ENCODE results near the gene MAN2B2.

Gene MAN2B2

DNA sequence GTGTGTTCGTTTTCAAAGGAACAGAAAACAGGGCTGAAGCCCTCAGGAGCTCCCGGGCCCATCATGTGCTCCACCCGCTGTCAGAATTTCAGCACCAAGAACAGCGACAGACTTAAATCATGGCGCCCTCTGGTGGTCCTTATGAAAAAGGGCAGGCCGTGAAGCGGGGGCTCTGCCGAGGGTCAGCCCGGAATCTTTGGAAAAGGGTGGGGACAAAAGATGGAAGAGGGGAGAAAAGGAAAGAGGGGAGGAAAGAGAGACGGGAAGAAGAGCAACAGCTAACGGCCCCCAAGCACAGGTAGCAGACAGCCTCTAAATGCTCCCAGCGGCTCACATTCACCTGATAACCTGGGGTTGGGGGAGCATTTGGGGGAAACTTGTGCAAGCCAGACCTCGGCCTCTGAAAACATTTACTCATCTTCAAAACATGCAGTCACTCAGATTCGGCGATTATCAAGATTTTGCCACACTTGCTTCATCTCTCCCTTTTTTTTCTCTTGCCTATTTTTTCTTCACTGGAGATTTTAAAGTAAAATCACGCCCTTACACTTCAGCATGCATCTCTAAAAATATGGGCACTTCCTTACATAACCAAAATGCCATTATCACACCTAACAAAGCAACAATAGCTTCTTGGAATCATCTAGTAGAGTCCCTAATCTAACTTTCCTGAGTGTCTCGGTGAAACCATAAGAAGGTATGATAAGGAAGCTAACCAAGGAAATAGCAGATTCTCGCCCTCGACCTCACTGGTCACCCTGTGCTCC, 28.1 kb upstream of the MAN2B2 start:
- peak; percentile 80 to 87 (median 84) for DNase-seq

DNA sequence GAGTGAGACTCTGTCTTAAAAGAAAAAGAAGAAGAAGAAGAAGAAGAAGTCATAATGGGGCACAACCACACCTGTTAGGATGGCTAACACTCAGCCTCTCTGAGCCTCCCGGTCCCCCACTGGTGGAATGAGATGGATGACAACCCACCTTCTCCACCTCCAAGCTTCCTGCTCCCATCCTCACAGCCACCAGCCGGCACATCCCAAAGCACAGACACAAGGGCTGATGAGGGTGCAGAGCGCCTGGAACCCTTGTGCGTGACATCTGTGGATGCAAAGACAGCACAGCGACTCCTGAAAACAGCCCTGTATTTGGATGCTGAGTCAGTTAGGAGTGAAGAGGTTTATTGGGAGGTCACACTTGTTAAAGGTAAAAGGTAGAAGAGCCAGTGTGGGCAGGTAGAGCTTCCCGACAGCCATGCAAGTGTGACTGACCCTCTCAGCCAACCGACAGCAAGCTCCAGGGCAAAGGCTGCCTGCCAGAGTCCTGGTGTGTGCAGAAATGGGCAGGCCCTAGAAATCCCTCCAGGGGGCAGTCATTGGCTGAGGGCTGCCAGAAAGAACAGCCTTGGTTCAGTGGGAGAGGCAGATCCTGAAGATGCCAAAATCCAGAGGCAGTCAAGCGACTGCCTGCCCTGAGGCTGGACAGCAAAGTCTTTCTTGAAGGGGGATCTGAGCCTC, 26.6 kb upstream of the MAN2B2 start:
- peak in 2 of 3 donors; percentile 9 to 26 for DNase-seq

DNA sequence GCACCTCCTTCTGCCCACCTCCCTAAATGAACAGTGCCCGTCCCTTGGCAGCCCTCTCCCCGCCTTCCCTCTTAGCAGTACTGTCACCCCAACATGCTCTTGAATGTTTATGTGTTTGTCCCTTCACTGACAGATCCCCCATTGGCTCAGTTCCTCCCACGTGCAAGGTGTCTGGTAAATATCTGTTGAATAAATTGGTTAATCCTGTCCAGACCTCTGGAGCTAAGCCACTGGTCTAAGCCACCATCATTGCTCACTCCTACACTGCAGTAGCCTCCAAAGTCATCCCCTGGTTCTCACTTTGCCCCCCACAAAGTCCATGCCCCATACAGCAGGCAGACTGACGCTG, 26.1 kb upstream of the MAN2B2 start:
- no peak for DNase-seq

DNA sequence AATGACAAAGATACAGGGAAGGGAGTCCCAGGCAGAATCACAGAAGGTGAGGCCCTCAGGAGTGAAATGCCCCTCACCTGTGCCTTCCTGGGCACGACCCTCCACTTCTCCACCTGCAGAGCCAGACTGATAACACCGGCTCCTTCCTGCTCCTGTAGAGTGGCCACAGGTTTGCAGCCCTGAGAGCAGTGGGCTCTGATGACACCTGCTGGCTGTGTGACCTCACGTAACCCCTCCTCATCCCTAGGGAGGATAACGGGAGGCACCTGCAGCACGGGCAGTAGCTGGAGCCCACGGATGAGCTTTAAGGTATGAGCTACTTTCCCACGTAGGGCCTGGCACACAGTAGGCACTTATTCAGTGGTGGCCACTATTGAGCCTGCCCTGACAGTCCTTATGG, 25.5 kb upstream of the MAN2B2 start:
- no peak for DNase-seq

DNA sequence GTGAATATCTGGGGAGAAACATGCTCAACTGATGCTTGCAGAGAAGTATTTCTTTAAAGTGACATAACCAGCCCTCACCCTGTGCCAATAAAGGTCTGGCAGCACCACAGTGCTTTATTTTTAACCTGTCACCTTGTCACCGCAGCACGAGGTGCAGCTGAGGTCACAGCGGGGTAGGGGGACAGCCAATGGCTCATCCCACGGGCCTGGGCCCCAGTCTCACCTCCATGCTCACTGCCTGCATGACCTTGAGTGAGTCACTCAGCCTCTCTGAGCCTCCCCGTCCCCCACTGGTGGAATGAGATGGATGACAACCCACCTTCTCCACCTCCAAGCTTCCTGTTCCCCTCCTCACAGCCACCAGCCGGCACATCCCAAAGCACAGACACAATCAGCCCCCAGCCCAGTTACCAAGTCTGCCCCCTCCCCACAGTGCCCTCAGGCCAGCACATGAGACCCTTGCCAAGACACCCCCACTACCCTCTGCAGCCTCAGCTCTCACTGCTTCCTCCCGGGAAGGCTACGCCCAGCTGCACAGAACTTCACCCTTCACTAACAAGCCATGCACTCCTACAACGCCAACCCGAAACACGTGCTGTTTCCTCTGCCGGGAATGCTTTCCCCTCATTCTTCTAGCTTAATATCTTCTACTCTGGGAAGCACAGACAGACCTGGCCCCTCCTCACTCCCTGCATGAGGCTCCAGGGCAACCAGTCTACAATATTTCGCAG, 24.9 kb upstream of the MAN2B2 start:
- DNase-seq: no peak

DNA sequence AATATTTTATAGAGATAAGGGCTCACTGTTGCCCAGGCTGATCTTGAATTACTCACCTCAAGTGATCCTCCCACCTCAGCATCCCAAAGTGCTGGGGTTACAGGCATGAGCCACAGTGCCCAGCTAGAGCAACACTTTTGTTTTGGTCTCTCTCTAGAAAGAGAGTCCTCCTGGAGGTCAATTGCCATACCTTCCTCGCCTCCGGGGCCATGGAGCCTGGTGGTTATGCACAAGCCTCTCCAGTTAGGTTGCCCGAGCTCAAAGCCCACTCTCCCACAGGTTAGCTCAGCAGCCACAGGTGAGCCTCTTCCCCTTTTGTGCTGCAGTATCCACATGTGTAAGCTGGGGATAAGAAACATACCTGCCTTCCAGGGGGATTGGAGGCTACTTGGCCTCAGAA, 24.2 kb upstream of the MAN2B2 start:
- DNase-seq: no peak

DNA sequence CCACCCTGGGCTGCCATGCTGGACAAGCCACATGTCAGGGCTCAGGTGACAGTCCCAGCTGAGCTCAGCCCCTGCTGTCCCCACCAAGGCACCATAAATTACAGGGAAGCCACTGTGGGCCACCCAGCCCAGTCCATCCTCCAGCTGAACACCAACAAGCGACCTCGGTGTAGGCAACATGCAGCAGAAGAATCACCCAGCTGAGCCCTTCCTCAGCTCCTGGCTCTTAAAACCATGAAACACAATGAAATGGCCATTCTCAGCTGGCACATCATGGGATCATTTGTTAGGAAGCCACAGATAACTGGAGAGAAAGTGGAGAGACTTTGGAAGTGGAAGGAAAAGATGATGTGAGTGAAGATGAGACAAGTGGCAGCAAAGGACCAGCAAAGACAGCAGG, 23.3 kb upstream of the MAN2B2 start:
- DNase-seq: no peak

DNA sequence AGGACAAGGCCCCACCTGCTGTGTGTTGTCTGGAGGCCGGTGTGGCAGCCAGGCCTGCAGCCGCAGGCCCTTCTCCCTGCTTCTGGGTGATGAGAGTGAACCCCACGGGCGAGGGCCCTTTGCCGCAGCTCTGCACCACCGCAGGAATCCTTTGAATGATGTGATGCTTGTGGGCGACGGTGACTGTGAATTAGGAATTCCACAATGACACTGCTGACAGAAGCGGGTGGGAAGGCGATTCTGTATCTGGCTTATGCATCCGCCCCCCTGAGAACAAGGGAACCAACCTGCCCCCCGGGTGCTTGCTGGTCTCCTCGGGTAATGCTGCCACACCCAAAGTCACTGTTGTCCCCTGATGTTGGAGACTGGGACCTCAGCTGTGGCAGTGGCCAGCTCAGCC, 19.5 kb upstream of the MAN2B2 start:
- no peak for DNase-seq

DNA sequence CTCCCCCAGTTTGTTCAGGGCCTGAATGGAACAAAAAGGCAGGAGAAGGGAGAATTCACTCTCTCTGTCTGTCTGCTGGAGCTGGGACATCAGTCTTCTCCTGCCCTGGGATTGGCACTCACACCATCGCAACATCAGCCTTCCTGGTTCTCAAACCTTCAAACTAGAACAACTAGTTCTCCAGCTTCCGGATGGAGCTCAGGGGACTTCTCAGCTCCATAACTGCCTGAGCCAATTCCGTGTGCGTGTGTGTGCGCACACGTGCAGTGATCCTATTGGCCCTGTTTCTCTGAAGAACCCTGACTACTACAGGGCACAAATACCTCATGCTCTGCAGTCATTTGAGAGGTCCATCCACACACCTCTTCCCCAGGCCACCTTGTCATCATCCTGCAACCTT, 18.7 kb upstream of the MAN2B2 start:
- DNase-seq: no peak

DNA sequence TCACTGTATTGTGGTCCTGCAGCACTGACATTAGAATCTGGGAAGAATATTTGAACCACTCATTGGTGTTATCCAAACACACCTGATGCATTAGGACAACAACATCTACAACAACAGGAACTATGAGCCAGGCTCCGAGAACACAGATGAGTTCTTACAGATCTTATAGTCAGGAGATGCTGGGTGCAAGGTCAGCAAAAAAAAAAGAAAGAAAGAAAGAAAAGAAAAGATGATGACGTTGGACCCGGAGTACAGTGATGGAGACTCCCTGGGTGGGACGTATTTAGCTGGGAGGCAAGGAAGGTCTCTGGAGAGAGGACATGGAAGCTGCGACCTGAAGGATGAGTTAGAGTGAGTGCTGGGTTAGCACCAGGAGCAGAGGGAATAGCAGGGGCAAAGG, 17.8 kb upstream of the MAN2B2 start:
- DNase-seq: no peak

DNA sequence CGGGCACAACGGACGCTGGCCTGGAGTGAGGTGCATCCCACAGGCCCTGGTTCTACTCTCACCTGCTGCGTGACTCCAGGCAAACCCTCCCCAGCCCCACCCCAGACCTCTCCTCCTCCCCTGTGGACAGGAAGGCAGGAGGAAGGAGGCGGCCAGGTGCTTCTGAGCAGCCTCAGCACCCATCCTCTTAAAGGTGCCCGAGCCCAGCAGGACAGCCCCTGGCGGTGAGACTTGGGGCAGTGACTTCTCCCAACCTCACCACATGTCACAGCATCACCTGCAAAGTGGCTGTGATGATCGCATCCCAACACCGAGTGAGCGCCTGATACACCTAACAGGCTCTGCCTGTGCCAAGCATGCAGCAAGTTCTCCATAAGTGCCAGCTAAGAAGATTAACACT, 17.1 kb upstream of the MAN2B2 start:
- no peak for DNase-seq

DNA sequence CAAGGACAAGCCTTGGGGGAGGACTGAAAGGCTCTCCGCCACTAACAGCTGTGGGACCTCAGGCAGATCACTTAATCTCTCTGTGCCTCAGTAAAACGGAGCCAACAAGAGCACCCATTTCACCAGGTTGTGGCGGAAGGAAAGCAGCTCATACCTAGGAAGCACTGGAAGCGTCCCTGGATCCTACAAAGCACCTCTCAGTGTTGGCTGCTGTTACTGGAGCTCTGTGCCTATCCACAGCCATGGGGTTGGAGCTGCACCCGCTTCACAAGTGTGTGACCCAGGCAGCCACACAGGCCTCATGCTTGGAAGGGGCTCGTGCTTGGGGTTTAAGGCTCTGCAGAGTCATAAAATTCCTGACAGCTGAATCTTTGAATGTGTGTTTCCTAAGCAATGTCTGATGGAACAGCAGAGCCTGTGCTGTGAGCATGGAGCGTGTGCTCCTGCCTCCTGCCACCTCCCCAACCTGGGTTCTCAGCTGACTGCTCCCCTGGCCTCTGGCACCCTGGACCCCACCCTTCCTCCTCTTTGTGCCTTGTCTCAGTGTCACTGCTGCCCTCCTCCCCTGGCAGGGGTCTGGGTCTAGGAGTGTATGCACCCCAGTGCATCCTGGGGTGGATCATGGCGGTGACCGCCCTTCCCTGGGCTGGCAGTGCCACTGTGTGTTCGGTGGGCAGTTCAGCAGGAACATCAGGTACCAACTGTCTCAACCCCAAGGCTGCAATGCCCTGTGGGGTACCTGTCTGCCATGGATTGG, 14.4 kb upstream of the MAN2B2 start:
- DNase-seq: no peak

DNA sequence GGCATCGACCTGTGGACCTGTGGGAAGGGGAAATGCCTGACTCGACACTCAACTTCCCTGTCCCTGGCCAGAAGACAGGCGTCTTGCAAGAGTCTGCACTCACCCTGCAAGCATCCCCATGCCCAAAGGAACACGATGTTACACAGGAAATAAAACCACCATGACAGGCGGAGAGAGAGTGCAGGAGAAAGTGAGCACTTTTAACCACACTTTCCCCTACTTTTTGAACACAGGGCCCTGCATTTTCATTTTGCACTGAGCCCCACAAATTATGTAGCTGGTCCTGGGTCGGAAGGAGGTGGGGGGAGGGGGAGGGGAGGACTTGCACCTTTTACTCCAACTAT, 13.8 kb upstream of the MAN2B2 start:
- no peak for DNase-seq

DNA sequence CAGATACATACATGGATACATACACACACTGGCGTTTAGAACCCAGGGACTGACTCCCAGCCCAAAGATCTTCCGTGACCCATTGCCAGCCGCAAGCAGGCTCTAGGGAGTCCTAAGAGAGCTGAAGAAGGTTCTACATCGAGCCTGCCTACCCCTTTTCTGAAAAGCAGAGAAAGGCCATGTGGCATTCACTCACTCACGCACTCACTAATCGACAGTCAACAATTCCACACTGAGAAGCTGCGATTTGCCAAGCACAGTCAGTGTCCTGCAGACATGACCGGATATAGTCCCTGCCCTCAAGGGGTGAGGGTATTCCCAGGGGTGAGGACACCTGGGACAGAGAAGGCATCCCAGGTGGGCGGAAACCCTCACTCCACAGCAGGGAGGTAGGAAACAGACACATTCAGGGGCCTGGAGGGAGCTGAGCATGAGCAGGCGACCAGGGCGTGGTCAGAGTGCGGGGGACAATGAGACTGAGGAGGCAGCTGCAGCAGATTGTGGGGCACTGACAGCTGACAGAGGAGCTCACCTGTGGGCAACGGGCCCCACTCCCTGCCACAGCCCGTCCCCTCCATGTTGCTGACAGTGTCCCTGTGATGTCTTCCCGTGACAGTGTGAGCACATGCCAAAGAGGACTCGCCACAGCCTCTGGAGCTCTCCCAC, 13.2 kb upstream of the MAN2B2 start:
- no peak for DNase-seq

DNA sequence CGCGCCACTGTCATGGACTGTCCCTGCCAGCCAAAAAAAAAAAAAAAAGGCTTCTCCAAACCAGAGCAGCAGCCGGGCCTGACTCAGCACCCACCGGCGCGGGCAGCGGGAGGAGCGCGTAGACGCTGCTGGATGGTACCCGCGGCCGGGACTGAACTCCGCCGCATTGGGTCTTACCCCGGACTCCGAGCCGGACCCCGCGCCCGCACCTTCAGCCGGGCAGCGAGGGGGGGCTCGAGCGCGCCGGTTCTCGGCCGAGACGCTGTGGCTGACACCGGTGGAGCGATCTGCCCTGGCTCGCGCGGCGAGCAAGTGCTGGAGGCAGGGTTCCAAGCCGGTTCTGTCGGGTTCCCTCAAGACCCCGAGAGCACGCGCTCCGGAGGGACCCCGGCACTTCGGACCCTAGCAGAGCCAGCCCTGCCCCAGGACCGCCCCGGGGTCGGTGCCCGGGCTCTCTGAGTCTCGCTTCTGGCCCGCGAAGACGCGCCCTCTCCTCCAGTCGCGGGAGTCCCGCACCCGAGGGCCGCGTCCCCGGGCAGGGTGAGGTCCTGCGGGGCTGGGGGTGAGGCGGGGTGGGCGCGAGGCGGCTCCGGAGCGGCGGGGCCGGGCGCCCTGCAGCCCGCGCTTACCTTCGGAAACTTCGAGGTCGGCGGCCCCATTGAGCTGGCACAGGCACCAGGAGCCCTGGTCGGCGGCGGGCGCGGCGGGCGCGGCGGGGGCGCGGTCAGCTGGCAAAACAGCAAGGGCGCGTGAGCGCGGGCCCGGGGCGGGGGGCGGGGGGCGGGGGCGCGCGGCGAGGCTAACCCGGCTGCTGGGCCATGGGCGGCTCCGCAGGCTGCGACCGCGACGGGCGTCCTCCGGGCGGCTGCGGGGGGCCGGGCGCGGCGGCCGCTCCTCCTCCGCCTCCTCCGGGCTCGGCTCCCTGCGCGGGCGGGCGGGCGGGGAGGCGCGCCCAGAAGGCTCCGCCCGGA, 11.8 kb upstream of the MAN2B2 start:
- DNase-seq: peak; percentile 30 to 56 (median 36)

DNA sequence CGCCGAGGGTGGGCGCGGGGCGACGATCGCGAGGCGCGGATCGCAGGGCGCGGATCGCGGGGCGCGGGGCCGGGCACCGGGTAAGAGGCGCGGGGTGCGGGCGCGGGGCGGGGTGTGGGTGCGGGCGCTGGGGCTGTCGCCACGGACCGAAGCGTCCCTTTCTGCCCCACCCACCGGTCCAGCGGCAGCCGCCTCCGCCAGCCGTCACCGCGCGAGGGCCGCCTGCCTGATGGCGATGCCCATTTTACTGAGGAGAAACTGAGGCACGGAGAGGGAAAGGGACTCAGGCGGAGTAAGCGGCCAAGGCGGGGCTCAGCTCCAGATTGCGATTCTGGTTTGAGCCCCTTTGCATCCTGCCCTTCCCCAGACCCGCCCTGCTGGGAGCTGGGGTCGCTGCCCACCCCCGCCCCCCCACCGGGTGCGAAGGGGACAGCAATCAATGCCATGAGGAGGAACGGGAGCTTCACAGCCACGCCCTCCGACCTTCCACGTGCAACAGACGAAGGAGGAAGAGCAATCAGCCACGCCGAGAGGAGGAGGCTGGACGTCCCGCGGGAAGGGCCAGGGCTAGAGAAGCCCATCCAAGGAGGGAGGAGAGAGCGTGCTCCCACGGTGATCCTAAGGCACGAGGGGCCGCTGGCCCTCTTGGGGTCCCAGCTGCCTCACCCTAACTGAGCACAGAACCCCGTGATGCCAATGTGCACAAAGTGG, 10.9 kb upstream of the MAN2B2 start:
- peak in 2 of 3 donors; percentile 7 to 8 for DNase-seq

DNA sequence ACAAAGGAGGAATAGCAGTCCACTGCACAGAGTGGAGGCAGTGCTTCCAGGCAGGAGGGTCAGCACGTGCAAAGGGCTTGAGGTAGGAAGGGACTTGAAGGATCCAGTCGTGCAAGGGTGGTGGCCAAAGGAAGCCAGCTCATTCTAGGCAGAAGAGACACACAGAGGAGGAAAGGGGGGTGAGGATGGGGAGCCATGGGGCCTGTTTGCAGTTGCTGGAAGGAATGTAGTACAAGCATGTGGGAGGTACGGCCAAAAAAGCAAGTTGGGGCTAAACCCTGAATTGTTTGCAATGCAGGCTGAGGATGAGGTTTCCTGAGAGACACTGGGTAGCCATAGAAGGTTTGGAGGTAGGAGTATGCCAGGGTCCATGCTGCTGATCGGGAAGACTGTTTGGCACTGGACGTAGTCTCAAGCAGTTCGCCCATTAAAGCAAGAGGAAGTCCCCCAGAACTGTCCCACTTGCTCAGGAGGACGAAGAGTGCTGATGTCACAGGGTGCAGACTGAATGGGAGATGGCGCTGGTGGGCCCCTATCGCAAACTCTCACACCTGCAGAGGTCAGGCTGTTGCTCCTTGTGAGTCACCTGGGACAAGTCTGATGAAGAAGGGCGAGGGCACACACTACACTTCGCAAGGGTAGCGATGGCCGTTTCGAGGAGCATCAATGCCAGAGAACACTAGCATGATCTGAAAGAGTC, 9.1 kb upstream of the MAN2B2 start:
- DNase-seq: no peak

DNA sequence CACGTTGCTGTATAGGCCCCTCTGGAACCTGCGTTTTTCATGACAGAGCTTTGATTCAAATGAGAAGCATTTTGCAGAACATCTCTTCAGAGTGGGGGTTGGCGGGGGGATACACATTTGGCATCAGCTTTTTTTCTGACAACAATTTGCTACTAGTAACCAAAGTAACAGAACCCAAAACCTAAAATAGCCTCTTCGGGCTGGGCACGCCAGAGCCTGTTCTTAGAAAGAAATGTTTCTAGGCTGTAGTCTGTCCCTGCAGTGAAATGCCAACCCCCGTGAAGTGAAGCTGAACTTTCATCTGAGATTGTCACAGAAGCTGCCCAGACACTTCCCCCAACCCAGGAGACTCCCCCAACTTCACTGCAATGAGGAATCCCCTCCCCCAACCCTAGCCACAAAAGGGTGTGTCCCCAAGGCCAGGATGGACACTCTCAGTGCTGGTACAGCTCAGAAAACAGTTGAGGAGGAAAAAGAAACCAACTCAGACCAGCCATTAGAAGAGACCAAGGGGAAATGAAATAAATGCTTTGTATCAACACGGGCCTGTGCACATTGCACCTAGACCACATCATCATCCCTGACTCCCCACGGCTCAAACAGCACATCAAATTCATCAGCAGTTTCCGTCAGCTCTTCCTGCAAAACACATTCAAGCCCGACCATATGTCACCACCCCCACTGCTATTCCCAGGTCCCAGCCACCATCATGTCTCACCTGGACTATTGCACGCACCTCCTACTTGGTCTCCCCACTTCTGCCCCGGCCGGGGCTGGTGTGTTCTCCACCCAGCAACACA, 8.4 kb upstream of the MAN2B2 start:
- no peak for DNase-seq

DNA sequence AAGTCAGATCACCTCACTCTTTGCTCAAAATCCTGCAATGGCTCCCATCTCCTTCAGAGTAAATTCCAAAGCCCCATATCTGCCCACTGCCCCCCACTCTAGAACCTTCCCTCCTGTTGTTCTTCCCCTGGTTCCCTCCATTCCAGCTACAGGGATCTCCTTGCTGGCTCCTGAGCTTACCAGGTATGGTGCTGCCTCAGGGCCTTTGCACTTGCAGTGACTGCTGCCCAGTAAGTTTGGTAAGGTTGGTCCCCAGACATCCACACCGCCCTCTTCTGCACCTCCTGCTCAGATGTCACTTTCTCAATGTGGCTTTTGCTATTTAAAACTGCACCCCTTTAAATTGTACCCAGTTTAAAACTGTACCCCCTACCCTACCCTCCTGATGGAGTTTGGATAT, 7.8 kb upstream of the MAN2B2 start:
- no peak for DNase-seq

All from suppressor macrophage treated with lipopolysaccharide for 1 hour (primary cell).